PC-3 (cell line): ENCODE results near the gene TET2. TPM values are rescaled to one million over a fixed set of nuclear protein-coding genes. Genes with fewer than 3 reads are reported as not detected.

Source experiments
- ATAC-seq: fragments of 200-7000 bp; cut with Tn5 transposase; 2 replicates; pipeline ENCODE4 v1.9.1; 2020; ENCODE audit warnings: mild to moderate bottlenecking, moderate library complexity
- BruUV-seq: library from RNA; stranded (reverse); fragments of 400-500 nt; replicated peaks from 2 replicates; lab custom pipeline; 2021; lab: Mats Ljungman, UMichigan
- CTCF ChIA-PET: fragments of 300-600 bp; sonication (Branson Sonifier 250); formaldehyde crosslinking; loops from one replicate; lab custom pipeline; 2022; ENCODE audit warnings: antibody characterized with exemption; lab: Charles Lee
- POLR2A ChIA-PET: fragments of 300-600 bp; sonication (Branson Sonifier 250); formaldehyde crosslinking; loops from one replicate; lab custom pipeline; 2022; ENCODE audit warnings: antibody characterized with exemption; ENCODE audit not compliant: unreplicated experiment; lab: Charles Lee
- DNase-seq: peaks from one replicate; pipeline ENCODE4 v3.0.0-alpha.2; 2015
- H2AFZ ChIP-seq: fragments of 300-600 bp; sonication (generic); 2 replicates; pipeline ENCODE4 v1.6.0; 2016; ENCODE audit warnings: antibody characterized with exemption, low read length
- H3F3A ChIP-seq: fragments of 300-600 bp; sonication (generic); one replicate; pipeline ENCODE4 v1.6.0; 2017; ENCODE audit warnings: antibody characterized with exemption, low read length, control low read depth, mild to moderate bottlenecking; ENCODE audit not compliant: unreplicated experiment
- H3K27ac ChIP-seq: fragments of 300-600 bp; sonication (generic); 2 replicates; pipeline ENCODE4 v1.5.1; 2016; ENCODE audit warnings: mild to moderate bottlenecking, low read length
- H3K27me3 ChIP-seq: fragments of 300-600 bp; sonication (generic); 2 replicates; pipeline ENCODE4 v1.6.1; 2016; ENCODE audit warnings: low read length, mixed read lengths
- H3K36me3 ChIP-seq: fragments of 300-600 bp; sonication (generic); 2 replicates; pipeline ENCODE4 v1.6.1; 2016; ENCODE audit warnings: low read depth, mixed run types, low read length, mixed read lengths
- H3K4me1 ChIP-seq: fragments of 300-600 bp; sonication (generic); 2 replicates; pipeline ENCODE4 v1.5.1; 2016; ENCODE audit warnings: low read length; ENCODE audit not compliant: insufficient read depth
- H3K4me2 ChIP-seq: fragments of 300-600 bp; sonication (generic); 2 replicates; pipeline ENCODE4 v1.6.0; 2016; ENCODE audit warnings: low read length
- H3K4me3 ChIP-seq: fragments of 300-600 bp; sonication (generic); 2 replicates; pipeline ENCODE4 v1.5.1; 2016; ENCODE audit warnings: mild to moderate bottlenecking, low read length, mixed read lengths
- H3K79me2 ChIP-seq: fragments of 300-600 bp; sonication (generic); 2 replicates; pipeline ENCODE4 v1.6.1; 2017; ENCODE audit warnings: low read length, mixed read lengths
- H3K9ac ChIP-seq: fragments of 300-600 bp; sonication (generic); 2 replicates; pipeline ENCODE4 v1.6.0; 2016; ENCODE audit warnings: mild to moderate bottlenecking, low read length
- H3K9me2 ChIP-seq: fragments of 300-600 bp; sonication (generic); replicated peaks from 2 replicates; pipeline ENCODE4 v1.6.1; 2016; ENCODE audit warnings: mixed run types, low read length, mixed read lengths
- H3K9me3 ChIP-seq: fragments of 300-600 bp; sonication (generic); 2 replicates; pipeline ENCODE4 v1.6.1; 2016; ENCODE audit warnings: low read length, mixed read lengths
- H4K20me1 ChIP-seq: fragments of 300-600 bp; sonication (generic); 2 replicates; pipeline ENCODE4 v1.6.1; 2016; ENCODE audit warnings: low read length, mixed read lengths
- EZH2 ChIP-seq: fragments of 300-600 bp; sonication (generic); IDR thresholded peaks from one replicate; pipeline ENCODE4 v1.6.1; 2017; ENCODE audit warnings: antibody characterized with exemption, mild to moderate bottlenecking, low read length; ENCODE audit not compliant: unreplicated experiment
- EZH2phosphoT487 ChIP-seq: fragments of 300-600 bp; sonication (generic); IDR thresholded peaks from 2 replicates; pipeline ENCODE4 v1.6.1; 2018; ENCODE audit warnings: mild to moderate bottlenecking, antibody characterized with exemption, low read length, borderline replicate concordance
- intact Hi-C: fragments of 100-400 bp; cut with micrococcal nuclease; formaldehyde crosslinking; loops from 2 replicates; pipeline ENCODE4 v1.9.0; 2023
- total RNA-seq: library from RNA; depleted of rRNA; stranded (reverse); fragments of >200 nt; gene quantifications from 2 replicates; pipeline ENCODE4 v1.2.3, GENCODE V29; 2014
- TF ChIP-seq, protein P1 (sequence below): fragments of 300-600 bp; sonication (generic); conservative IDR thresholded peaks from 2 replicates; pipeline ENCODE4 v1.5.1; 2017; ENCODE audit warnings: antibody characterized with exemption, low read depth, mild to moderate bottlenecking, low read length

Gene TET2
- total RNA-seq, 1 experiment from 2014 or later: 5.6 TPM

DNA sequence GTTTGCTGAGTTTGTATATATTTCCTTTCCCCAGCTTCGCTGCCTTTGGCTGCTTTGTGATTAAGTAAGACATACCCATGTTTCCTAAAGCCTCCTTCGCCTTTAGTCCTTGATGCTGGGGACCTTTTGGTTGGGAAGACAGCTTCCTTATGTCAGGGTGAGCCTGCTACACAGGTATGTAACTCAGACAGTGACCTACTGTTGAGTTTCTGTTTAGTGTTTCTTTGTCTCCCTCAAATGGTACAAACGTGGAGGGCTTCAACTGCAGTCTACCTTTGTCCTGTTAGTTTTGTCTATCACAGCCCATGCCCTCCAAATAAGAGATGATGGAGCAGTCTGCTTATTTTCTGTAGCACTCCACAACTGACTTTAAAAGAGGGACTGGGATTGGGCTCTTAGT, 59.5 kb downstream of the TET2 start:
- ChIA-PET CTCF (no interaction called here), POLR2A (no interaction called here)
- H3K9me2 ChIP-seq: no peaks in the 10 kb centered on the region
- H3K27ac ChIP-seq: no peak overlapping the region
- H3K79me2 ChIP-seq: no peaks in the 10 kb centered on the region
- ATAC-seq (no peak), DNase-seq (no peak)
- intact Hi-C loops: no loop called here
- TF ChIP-seq EZH2phosphoT487 (no peak), EZH2 (no peak)
- TF ChIP-seq, protein P1, sequence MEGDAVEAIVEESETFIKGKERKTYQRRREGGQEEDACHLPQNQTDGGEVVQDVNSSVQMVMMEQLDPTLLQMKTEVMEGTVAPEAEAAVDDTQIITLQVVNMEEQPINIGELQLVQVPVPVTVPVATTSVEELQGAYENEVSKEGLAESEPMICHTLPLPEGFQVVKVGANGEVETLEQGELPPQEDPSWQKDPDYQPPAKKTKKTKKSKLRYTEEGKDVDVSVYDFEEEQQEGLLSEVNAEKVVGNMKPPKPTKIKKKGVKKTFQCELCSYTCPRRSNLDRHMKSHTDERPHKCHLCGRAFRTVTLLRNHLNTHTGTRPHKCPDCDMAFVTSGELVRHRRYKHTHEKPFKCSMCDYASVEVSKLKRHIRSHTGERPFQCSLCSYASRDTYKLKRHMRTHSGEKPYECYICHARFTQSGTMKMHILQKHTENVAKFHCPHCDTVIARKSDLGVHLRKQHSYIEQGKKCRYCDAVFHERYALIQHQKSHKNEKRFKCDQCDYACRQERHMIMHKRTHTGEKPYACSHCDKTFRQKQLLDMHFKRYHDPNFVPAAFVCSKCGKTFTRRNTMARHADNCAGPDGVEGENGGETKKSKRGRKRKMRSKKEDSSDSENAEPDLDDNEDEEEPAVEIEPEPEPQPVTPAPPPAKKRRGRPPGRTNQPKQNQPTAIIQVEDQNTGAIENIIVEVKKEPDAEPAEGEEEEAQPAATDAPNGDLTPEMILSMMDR: no peak
- no peaks in the 10 kb centered on the region for H3K9me3 ChIP-seq
- no peak overlapping the region for H3K9ac ChIP-seq
- no peak overlapping the region for H3K4me2 ChIP-seq
- H3K27me3 ChIP-seq: no peaks in the 10 kb centered on the region
- H3K36me3 ChIP-seq: no peaks in the 10 kb centered on the region
- H2AFZ ChIP-seq: no peak overlapping the region
- no peak overlapping the region for H3K4me3 ChIP-seq
- no peaks in the 10 kb centered on the region for H4K20me1 ChIP-seq
- peaks cover 19% of the 10 kb centered on the region for H3K4me1 ChIP-seq
- no TSS peak for BruUV-seq
- H3F3A ChIP-seq: no peaks in the 10 kb centered on the region

DNA sequence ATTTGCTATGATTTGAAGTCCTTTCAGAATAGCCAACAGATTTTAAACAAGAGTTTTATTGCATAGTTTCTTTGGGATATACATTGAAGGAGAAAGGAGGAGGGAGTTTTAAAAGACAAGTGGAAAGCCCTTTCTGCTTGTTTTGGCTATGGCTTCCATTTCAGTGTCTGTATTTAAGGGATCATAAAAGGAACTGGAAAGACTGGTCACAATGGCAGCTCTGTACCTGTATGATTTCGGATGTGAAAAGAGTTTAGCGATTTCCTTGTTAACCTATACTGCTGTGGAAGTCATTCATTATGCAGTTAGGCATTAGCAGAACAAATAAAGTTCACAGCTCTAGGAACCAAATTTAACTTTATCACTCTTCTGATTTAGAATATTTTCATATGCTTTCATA, 60.7 kb downstream of the TET2 start:
- no peaks in the 10 kb centered on the region for H4K20me1 ChIP-seq
- no peak overlapping the region for H3K9ac ChIP-seq
- no TSS peak for BruUV-seq
- H3K4me2 ChIP-seq: no peak overlapping the region
- H3K27me3 ChIP-seq: no peaks in the 10 kb centered on the region
- no peaks in the 10 kb centered on the region for H3F3A ChIP-seq
- TF ChIP-seq EZH2phosphoT487 (no peak), EZH2 (no peak)
- TF ChIP-seq, protein P1: no peak
- H3K4me1 ChIP-seq: peaks cover 17% of the 10 kb centered on the region
- H3K36me3 ChIP-seq: no peaks in the 10 kb centered on the region
- H3K9me3 ChIP-seq: no peaks in the 10 kb centered on the region
- H3K4me3 ChIP-seq: no peak overlapping the region
- no peak overlapping the region for H2AFZ ChIP-seq
- intact Hi-C loops: no loop called here
- H3K27ac ChIP-seq: no peak overlapping the region
- ChIA-PET POLR2A (no interaction called here), CTCF (no interaction called here)
- ATAC-seq: no peak
- no peaks in the 10 kb centered on the region for H3K79me2 ChIP-seq
- no peaks in the 10 kb centered on the region for H3K9me2 ChIP-seq
- DNase-seq: no peak

DNA sequence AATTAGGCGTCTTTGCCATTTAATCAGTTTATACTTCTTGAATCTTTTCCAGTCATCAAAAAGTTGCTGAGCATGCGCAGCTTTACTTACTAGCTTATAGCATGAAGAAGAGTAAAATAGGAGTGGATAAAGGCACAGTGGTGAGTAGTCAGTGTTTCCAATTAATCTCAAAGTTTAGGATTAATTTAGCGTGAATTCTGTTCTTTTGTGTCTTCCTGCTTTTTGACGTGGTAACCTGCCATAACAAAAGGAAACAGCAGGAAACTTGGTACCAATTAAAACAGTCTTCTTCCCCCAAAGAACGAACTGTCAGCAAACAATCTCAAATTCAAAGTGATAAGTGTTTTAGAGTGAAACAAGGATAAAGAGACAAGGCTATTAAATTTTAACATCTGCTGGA, 61.9 kb downstream of the TET2 start:
- Histone ChIP-seq H2AFZ (no peak overlapping the region), H3F3A (no peaks in the 10 kb centered on the region), H3K27me3 (no peaks in the 10 kb centered on the region), H3K9me2 (no peaks in the 10 kb centered on the region), H3K4me3 (no peak overlapping the region), H3K79me2 (no peaks in the 10 kb centered on the region), H4K20me1 (no peaks in the 10 kb centered on the region), H3K9me3 (no peaks in the 10 kb centered on the region), H3K9ac (no peak overlapping the region), H3K27ac (no peak overlapping the region), H3K4me1 (peaks cover 9% of the 10 kb centered on the region; the same call in 1 of the 2 replicates), H3K4me2 (no peak overlapping the region), H3K36me3 (no peaks in the 10 kb centered on the region)
- ChIA-PET CTCF (no interaction called here), POLR2A (no interaction called here)
- TF ChIP-seq EZH2 (no peak), EZH2phosphoT487 (no peak)
- TF ChIP-seq, protein P1: no peak
- ATAC-seq: no peak
- BruUV-seq: no TSS peak
- intact Hi-C loops: no loop called here
- DNase-seq: no peak
